Measurements from ENCODE around the gene UBE2I.
"Not testable (repeated sequence)": the region's sequence is repeated elsewhere in the genome, so short reads cannot be mapped to it uniquely, and the experiment has no call there.

UBE2I gene

DNA sequence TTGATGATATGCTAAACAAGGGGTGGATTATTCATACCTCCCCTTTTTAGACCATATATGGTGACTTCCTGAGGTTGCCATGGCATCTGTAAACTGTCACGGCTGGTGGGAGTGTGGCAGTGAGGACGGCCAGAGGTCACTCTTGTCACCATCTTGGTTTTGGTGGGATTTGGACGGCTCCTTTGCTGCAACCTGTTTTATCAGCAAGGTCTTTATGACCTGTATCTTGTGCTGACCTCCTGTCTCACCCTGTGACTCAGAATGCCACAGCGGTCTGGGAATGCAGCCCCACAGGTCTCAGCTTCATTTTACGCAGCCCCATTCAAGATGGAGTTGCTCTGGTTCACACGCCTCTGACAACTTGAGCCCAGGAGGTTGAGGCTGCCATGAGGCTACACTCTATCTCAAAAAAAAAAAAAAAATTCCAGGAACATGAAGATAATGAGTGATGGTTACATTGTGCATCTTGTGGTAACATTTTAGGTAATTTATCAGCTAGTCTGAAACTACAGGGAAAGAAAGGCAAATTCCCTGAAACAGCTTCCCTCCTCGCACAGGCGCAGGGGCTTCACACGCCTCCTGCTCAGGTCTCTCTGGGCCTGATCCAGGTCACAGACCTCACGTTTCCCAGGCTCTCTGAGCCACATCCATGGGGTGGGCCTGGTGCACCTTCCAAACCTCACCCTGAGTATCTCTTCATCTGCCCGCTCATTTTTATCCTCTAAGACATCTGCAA, 15.3 kb upstream of the UBE2I start:
- peak; percentile 23 for DNase-seq (ENCODE audit: low read depth)

DNA sequence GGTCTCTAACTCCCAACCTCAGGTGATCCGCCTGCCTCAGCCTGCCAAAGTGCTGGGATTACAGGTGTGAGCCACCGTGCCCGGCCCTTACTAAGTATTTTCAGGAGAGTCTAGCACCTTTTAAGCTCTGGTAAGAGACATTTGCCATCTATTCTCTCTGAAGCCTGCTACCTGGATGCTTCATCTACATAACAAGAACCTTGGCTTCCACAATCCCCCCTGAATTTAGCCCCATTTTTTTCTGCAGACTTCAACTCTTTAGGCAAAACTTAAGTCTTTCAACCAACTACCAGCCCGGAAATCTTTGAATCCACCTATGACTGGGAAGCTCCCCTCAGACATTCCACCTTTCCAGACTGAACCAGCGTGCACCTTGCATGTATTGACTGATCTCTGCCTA, 14.0 kb upstream of the UBE2I start:
- DNase-seq (ENCODE audit: low read depth), result no peak

DNA sequence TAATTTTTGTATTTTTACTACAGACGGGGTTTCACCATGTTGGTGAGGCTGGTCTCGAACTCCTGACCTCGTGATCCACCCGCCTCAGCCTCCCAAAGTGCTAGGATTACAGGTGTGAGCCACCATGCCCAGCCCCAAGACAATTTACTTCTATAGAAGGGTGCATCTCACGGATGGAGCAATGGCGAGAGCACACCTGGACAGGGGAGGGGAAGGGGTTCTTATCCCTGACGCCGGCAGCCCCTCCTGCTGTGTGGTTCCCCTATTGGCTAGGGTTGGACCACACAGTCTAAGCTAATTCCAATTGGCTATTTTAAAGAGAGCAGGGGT, 12.8 kb upstream of the UBE2I start:
- DNase-seq (ENCODE audit: low read depth), result not testable (repeated sequence)

DNA sequence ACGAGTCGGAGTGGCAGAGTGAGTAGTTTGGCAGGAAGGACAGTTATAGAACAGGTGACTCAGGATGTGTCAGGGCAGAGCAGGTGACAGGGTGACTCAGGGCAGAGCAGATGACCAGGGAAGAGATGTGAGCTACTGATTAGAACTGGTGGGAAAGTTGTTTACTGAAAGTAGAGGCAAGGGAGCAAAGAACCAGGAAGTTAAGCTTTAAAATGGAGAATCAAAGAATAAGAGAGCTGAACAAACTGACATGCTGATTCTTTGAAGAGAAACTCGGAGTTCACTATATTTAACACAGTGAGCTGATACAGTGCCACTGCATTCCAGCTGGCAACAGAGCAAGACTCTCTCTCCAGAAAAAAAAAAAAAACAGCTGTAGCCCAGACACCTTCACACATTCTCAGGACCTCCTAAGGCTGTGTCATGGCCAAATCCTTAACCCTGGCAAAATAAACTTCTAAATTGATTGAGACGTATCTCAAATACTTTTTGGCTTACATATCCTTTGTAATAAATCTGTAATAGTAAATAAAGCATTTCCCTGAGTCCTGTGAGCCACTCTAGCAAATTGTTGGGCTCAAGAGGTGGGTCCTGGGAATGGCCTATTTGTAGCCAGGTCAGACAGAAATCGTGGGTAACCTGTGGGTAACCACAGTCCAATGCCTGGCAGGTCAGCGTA, 12.3 kb upstream of the UBE2I start:
- peak; percentile 95 for DNase-seq (ENCODE audit: low read depth)

DNA sequence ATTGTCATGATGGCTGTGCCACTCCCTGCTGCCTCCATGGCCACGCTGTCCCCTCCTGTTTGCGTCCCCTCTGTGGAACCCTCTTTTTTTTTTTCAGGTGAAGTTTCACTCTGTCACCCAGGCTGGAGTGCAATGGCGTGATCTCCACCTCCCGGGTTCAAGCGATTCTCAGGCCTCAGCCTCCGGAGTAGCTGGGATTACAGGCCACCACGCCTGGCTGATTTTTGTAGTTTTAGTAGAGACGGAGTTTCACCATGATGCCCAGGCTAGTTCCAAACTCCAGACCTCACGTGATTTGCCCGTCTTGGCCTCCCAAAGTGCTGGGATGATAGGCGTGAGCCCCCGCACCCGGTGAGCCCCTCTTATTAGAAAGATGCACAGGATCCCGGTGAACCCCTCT, 11.0 kb upstream of the UBE2I start:
- no peak for DNase-seq (ENCODE audit: low read depth)

DNA sequence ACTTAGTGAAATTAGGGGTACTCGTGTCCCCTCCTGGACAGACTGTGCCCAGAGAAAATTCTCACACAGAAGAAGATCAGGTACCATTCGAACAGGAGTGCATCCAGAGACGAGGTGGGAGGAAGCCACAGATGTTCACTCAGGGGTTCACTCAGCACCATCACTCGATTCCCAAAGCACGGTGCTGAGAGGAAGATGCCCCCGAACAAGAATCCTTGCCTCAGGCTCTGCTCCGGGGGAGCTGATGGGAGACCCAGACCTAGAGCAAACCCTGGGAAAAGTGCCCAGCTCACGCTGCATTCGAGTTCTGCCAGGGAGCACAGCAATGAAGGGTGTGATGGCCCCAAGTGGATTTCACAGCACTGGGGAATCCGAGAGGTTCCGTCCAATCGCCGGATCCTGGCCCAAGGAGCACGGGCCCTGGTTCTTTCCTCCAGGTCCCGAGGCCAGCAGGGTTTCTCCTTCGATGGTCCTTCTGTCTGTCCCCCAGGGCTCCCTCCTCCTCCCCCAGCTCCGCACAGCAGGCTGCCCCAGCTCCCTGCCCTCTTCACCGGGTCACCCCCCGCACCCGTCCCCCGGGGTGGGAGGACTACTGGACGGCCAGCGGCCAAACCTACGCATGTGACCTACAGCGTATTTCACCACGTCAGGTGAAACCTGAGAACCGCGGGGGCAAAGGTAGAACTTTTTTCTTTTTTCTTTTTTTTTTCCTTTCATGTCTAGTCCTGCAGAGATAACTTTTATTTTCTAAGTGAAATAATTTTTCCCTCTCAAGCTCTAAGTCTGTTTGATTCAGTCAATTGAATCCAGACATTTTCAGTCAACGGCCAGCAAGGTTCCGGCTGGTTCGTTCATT, 10.2 kb upstream of the UBE2I start:
- no peak for DNase-seq (ENCODE audit: low read depth)

DNA sequence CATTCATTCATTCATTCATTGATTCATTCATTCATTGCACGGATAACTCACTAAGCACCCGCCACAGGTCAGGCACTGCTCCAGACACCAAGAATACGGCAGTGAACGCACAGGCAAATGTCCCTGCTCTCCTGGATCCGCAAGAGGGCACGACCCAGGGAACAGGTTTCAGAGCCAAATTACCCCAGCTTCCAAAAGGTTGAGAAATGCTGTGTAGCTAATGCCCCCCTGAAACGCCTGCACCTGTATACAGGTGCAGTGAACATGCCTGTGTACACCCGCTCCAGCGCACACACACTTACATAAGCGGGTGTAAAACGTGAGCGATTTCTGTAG, 9.6 kb upstream of the UBE2I start:
- no peak for DNase-seq (ENCODE audit: low read depth)

DNA sequence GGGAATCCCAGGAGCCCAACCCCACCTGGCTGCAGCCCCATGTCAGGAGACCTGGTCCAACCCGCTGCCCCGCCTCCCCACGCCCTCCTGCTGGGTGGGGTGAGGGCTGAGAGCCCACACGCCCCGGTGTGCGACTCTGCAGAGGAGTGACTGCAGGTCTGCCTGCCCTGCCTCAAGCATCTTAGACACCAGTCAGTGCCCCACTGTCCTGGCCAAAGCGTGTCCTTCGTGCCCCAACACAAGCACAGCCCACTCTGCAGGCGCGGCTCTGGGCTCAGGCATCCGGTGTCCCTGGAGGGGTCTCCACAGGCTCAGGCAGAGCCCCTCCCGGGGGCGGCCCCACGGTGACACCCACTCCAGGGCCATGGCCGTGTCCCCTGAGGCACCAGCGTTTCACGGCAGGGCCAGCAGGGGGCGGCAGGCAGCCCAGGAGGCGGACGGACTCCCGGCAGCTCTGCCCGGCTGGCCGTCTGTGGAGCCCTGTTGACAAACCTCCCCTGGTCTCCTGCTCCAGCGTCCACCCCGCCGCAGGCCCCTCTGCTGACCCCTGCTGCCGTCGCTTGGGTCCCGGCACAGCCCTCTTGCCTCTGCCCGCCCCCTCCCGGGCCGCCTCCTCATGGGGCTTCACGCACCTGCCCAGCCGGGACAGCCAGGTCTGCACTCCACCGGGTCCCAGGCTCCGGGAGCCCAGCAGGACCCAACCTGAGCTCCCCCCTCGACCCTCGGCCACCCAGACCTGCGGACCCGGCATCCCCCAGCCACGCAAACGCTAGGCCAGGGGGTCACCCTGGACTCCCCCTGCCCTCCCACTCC, 8.6 kb upstream of the UBE2I start:
- DNase-seq (ENCODE audit: low read depth), result peak; percentile 58

DNA sequence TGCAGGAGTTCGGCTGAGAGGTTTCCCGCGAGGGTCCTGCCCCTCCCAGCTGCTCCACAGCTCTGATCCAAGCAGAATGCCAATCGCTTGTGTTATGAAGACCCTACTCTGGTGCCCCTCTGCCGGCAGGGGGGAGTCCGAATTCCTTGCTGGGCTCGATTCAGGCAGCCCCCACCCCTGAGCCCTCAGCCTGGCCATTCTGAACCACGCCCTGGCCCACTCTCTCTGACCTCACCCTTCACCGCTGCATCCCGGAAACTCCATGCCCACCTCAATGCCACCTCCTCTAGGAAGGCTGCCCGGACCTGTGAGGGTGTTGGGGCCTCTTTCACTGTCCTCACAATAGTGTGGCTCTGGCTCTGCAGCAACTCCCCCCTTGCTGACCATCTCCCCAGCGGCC, 7.9 kb upstream of the UBE2I start:
- DNase-seq (ENCODE audit: low read depth), result no peak

DNA sequence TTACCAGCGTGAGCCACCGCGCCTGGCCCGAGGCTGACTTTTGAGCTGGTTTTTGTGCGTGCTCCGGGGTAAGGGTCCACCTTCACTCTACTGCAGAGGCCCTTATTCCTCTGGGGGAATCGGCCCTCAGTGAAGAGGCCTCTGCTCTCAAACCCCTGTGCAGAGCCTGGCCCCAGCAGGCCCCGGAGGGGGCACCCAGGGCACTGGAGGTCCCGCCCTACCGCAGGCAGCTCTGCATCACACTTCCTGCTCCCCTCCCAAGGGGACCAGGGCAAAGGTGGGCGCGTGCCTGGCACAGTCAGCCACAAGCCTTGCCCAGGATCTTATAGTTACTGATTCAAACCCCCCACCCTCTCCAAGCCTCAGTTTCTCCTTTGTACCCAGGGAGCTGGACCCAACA, 3.6 kb upstream of the UBE2I start:
- DNase-seq (ENCODE audit: low read depth), result no peak

DNA sequence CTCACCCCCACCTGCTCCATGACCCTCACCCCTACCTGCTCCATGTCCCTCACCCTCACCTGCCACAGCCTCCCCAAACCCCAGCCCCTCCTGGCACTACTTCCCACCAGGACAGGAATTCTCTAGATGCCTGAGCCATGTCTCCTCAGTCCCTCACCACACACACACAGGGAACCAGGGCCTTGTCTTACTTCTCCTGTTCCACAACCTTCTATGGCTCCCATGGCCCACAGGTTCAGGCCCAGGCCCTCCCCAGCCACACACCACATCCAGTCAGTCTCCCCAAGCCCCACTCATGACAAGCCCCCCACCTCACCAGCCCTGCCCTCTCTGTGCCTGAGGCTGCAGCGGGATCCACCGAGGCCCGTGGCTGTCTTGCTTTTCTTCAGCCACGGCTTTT, 3.1 kb upstream of the UBE2I start:
- no peak for DNase-seq (ENCODE audit: low read depth)

DNA sequence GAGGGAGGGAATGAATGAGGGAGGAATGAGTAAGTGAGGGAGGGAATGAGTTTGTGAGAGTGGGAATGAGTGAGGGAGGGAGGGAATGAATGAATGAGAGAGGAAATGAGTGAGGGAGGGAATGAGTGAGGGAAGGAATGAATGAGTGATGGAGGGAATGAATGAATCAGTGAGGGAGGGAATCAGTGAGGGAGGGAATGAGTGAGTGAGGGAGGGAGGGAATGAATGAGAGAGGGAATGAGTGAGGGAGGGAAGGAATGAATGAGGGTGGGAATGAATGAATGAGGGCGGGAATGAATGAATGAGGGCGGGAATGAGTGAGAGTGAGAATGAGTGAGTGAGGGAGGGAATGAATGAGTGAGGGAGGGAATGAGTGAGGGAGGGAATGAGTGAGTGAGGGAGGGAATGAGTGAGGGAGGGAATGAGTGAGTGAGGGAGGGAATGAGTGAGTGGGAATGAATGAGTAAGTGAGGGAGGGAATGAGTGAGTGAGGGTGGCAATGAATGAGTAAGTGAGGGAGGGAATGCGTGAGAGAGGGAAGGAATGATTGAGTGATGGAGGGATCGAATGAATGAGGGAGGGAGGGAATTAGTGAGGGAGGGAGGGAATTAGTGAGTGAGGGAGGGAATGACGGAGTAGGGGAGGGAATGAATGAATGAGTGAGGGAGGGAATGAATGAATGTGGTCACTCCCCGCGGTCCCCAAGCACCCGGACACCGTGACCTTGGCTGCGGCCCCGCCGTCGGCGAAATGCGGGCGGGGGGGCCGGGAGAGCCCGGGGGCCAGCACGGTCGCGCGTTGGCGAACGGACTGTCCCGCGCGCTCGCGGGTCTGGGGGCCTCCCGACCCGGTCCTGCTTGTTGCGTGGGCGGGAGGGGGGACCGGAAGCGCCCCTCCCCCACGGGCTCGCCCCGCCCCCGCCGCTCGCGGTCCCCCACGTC, 1.1 kb upstream of the UBE2I start:
- DNase-seq (ENCODE audit: low read depth), result peak; percentile 59

DNA sequence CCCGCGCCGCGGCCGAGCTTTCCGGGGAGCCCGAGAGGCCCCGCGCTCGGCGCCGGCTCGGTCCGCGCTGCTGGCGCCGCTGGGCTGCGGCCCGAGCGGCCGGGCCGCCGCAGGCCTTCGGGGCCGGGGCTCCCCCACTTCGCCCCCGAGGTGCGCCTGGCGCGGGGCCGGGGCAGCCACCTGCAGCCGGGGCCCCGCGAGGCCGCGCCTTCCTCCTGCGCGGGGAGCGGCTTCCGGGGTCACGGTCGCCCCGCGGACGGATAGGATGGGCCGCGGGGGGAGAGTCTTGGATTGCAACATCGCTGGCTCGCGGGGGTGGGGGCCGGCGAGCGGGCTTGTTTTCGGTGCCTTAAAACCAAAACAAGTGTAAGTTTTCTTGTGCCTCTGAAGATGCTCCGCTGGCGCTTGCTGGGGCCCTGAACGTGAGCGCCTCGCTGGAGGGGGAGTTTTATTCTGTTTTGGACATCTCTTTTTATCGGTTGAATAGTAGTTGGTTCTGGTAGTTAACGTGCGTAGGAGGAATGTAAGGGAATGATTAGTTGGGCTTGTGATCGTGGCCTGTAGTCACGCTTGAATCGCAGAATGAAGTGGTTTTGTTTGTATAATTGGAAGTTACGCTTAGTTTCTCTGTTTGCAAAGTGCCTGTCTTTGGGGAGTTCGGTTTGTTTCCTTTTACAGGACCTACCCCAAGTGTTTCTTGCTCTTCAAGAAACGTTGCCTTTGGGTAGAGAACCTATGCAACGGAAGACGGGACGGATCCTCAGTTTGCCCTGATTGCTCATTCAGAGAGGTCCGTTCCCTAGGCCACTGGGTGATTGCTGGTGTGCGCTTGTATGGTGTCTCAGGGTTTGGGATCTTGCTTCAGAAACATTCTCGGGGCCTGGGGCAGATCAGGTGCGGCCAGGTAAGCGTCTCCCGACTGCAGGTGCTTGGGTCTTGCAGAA, 724 bp downstream of the UBE2I start:
- peak; percentile 58 for DNase-seq (ENCODE audit: low read depth)

DNA sequence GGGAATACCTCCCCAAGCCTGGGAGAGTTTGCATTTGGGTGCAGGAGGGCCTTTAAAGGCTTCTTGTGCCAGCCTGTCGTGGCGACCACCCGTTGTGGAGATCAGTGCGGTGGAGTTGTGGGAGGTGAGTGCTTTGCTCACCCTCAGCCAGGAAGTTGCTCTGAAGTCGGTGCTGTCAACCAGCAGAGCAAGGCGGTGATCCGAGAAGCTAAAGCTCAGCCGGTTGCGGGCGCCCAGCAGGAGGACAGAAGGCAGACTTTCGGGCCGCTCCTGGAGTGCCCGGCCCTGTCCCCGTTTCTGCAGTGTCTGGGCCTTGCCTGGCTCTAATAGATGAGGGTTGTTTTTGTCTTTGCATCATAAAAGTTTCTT, 1.4 kb downstream of the UBE2I start:
- peak; percentile 40 for DNase-seq (ENCODE audit: low read depth)

DNA sequence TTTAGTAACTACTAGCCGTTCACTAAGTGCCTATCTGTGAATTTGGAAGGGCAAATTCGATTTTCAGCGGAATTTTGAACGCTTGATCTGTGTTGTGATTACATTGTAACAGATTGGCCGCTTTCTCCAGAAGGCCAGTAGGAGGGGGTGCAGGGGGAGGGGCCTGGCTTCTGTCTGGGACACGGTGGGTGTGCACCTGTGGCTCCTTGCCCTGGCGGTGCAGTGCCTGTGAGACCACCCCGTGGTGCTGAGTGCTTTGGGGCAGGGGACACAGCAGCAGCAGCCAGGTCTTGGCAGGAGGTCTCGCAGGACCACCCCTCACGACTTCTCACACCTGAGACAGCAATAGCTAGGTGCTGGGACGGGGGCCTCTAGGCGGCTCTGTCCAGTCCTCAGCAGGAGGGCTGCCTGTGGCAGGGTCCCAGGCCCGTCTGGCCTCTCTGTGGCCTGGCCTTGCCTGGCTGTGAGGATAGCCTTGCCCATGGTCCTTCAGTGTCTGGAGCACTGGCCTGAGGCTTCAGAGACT, 1.8 kb downstream of the UBE2I start:
- no peak for DNase-seq (ENCODE audit: low read depth)

DNA sequence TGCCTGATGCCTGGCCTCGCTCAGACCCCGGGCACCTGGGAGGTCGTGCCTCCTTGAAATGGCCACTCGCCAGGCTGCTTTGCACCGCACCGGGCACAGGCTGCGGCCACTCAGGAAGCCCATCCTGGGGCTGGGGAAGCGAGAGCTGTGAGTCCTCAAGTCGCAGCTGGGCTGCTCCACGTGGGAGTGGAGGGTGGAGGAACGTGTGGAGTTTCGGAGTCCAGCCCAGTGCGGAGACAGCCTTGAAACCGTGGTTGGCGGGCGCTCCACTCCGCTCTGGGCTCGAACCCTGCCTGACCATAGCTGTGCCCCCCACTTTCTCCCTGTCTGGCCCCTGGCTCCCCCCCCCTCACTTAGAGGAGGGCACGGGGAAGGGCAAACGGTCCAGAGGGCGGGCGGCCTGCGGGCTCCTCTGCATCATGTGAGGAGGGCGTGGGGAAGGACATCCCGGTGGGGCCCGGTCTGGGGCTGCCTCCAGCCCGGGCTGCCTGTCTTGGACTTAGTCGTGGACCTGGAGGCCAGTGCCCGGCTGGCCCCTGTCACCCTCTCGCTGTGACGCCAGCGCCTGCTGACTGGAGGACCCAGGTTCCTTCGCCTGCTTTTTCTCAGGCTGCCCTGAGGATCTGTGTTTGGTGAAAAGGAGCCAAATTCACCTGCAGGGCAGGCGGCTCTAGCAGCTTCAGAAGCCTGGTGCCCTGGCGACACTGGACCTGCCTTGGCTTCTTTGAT, 2.5 kb downstream of the UBE2I start:
- DNase-seq (ENCODE audit: low read depth), result no peak

DNA sequence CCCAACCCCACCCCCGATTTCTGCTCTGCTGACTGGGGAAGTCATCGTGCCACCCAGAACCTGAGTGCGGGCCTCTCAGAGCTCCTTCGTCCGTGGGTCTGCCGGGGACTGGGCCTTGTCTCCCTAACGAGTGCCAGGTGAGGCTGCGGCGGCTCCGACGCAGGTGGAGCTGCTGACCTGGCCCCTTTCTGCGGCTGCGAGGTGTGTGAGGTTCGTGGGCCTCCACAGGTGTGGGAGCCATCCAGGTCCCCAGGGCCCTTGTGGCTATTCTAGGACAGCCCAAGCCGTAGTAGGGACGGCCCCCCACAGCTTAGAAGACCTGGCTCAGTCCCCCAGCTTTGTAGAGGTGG, 3.0 kb downstream of the UBE2I start:
- no peak for DNase-seq (ENCODE audit: low read depth)

DNA sequence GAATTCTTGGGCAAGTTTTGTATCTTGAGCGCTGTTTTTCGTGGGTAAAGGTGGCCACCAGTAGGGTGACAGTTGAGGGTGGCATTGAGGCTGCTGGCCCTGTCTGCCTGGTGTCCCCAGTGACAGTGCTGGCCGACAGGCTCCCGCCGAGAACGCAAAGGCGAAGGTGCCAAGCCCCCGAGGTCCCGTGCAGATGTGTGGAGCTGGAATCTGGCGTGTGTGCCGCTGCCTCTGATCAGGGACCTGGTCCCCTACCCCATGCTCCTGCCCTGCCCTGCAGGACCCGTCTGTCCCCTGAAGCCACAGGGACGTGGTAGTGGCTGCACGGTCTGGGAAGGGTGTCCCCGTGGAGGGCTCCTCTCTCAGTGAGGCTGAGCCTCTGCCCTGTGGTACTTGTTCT, 3.5 kb downstream of the UBE2I start:
- no peak for DNase-seq (ENCODE audit: low read depth)

DNA sequence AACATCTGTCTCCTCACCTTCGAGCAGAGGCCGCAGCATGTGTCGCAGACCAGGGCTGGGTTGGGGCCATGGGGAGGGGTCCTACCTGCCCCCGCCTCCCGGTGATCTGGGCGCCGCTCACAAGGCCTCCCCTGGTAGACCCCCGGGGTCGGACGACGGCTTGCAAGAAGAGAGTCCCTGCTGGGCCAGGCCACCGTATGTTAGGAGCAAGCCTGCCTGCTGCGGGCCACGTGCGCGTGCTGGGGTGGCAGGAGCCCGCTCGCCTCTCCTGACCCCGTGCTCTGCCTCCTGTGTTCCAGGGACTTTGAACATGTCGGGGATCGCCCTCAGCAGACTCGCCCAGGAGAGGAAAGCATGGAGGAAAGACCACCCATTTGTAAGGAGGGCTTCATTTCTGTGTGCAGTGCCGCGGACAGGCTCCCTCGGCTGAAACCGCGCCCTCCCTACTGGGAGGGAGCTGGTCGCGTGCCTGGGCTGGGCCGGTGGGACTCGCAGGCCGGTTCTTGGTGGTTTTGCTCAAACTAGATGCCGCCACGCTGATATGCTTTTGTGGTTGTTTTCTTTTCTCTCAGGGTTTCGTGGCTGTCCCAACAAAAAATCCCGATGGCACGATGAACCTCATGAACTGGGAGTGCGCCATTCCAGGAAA, 4.4 kb downstream of the UBE2I start:
- DNase-seq (ENCODE audit: low read depth), result no peak

Measured in ELR (cell line).